ENCODE data around the gene CCNI. TPM values are rescaled to one million over a fixed set of nuclear protein-coding genes. Genes with fewer than 3 reads are reported as not detected.

Gene CCNI
- total RNA-seq, 6 experiments from 2014 or later, result 54.3 to 87.7 (median 68.6) TPM

DNA sequence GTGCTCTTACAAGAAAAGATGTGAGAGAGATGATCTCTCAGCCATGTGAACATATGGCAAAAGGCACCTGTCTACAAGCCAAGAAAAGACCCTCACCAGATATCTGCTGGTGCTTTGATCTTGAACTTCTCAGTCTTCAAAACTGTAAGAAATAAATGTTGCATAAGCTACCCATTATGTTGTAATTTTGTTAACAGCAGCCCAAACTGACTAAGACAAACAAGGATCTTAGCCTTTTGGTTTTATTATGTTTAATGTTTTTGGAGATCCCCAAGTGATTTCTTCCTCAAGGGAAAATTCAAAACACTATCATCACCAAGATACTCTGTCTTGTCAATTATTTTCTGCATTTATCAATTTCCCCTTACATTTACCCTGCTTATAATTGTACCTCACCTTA lies 21.8 kb upstream of the CCNI start:
- intact Hi-C loops (cut with DNase I), result no loop called here
- H3K27ac ChIP-seq, result no peak overlapping the region
- ATAC-seq (no peak), DNase-seq (no peak)
- TF ChIP-seq POLR2A (IDR thresholded peaks at IDR 0.05), result no peak
- TF ChIP-seq, protein P1, sequence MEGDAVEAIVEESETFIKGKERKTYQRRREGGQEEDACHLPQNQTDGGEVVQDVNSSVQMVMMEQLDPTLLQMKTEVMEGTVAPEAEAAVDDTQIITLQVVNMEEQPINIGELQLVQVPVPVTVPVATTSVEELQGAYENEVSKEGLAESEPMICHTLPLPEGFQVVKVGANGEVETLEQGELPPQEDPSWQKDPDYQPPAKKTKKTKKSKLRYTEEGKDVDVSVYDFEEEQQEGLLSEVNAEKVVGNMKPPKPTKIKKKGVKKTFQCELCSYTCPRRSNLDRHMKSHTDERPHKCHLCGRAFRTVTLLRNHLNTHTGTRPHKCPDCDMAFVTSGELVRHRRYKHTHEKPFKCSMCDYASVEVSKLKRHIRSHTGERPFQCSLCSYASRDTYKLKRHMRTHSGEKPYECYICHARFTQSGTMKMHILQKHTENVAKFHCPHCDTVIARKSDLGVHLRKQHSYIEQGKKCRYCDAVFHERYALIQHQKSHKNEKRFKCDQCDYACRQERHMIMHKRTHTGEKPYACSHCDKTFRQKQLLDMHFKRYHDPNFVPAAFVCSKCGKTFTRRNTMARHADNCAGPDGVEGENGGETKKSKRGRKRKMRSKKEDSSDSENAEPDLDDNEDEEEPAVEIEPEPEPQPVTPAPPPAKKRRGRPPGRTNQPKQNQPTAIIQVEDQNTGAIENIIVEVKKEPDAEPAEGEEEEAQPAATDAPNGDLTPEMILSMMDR (IDR thresholded peaks at IDR 0.05), result no peak
- H3K36me3 ChIP-seq, result no peaks in the 10 kb centered on the region
- H3K4me3 ChIP-seq, result no peak overlapping the region
- peaks cover 0 to 4% (median 0%) of the 10 kb centered on the region in 4 donors for H3K4me1 ChIP-seq
- H3K27me3 ChIP-seq, result no peaks in the 10 kb centered on the region
- H3K9me3 ChIP-seq, result no peaks in the 10 kb centered on the region

DNA sequence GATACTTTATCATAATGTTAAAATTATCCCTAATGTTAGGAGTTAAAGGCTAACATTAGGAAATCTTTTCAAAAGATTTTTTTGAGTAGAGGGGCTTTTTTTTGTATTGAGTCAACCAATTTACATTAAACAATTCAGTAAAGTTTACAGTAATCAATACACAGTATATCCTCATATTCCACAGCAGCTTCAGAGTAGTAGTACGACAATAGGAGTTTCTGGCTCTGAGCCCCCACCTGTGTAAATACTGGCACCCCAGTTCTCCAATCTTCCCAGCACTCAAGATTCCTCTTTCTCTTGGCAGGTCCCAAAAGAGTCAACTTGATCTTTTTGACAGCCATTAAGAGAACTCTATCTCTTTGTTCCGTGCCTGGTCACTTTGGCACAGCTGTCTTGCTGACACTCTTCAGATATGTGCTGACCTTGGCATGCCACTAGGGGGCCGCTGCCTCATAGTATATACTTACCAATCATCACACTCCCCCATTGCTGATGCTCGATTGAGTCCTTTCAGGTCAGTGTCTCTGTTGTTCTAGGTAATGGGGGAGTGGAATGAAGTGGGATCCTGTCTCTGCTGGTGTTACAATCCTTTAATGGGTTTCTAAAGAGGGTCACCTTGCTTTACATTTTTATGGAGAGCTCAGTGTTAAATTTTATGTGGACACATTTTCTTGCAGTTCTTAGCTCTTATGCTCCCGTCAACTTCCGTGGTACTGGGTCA lies 19.5 kb upstream of the CCNI start:
- H3K27ac ChIP-seq, result no peak overlapping the region
- no peaks in the 10 kb centered on the region for H3K9me3 ChIP-seq
- H3K4me1 ChIP-seq, result peaks cover 0 to 4% (median 0%) of the 10 kb centered on the region in 4 donors
- 37% methylated on average over 6 of the region's 6 CpGs for WGBS (ENCODE audit: insufficient coverage, low coverage, low lambda C conversion rate, missing lambda C conversion rate)
- H3K36me3 ChIP-seq, result no peaks in the 10 kb centered on the region
- no peak overlapping the region for H3K4me3 ChIP-seq
- ATAC-seq (peak; percentile 98 to 99 (median 98)), DNase-seq (peak; percentile 74 to 79 (median 75))
- TF ChIP-seq, protein P1 (IDR thresholded peaks at IDR 0.05), result peak; percentile 77 to 85 (median 83)
- no peak for TF ChIP-seq POLR2A (IDR thresholded peaks at IDR 0.05)
- intact Hi-C loops (cut with DNase I), result no loop called here
- H3K27me3 ChIP-seq, result no peaks in the 10 kb centered on the region

DNA sequence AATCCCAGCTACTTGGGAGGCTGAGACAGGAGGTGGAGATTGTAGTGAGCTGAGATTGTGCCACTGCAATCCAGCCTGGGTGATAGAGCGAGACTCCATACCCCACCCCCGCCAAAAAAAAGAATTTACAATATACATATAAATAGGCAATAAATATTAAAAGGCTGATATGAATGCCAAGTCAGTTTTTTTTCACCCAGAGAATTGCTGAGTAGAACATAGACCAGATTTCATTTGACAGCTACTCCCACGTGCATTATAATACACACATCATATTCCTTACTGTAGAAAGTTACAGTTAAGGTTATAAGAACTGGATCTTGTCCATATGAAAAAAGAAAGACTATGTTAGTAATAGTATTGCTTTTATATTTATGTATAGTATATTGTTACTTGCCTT lies 18.7 kb upstream of the CCNI start:
- DNase-seq (no peak), ATAC-seq (no peak)
- no peaks in the 10 kb centered on the region for H3K9me3 ChIP-seq
- TF ChIP-seq POLR2A (IDR thresholded peaks at IDR 0.05), result no peak
- intact Hi-C loops (cut with DNase I), result no loop called here
- H3K36me3 ChIP-seq, result no peaks in the 10 kb centered on the region
- H3K27me3 ChIP-seq, result no peaks in the 10 kb centered on the region
- no peak overlapping the region for H3K4me3 ChIP-seq
- H3K27ac ChIP-seq, result no peak overlapping the region
- H3K4me1 ChIP-seq, result peaks cover 0 to 4% (median 0%) of the 10 kb centered on the region in 4 donors
- 87% methylated on average over 3 of the region's 3 CpGs for WGBS (ENCODE audit: insufficient coverage, low coverage, low lambda C conversion rate, missing lambda C conversion rate)

DNA sequence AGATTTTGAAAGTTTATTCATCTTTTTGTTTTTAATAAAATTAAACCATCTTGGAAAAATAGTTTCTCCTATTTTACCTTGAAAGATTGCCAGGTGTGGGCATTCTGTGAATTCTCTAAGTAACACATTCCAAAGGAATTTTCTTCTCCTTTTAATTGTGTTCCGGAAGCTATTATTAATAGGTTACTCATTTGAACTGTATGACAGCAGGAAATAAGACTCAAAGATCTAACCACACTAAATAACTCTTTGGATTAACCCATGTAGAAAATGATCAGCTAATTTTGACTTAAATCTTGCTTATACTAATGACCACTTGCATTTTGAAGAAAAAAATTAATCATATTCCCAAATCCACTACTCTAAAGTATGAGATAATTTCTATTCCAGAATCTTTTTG lies 17.6 kb upstream of the CCNI start:
- no peak overlapping the region for H3K4me3 ChIP-seq
- H3K36me3 ChIP-seq, result no peaks in the 10 kb centered on the region
- H3K9me3 ChIP-seq, result no peaks in the 10 kb centered on the region
- intact Hi-C loops (cut with DNase I), result no loop called here
- H3K27me3 ChIP-seq, result no peaks in the 10 kb centered on the region
- 65% methylated on average over 1 of the region's 1 CpG for WGBS (ENCODE audit: insufficient coverage, low coverage, low lambda C conversion rate, missing lambda C conversion rate)
- no peak overlapping the region for H3K27ac ChIP-seq
- peaks cover 0 to 4% (median 0%) of the 10 kb centered on the region in 4 donors for H3K4me1 ChIP-seq
- TF ChIP-seq POLR2A (IDR thresholded peaks at IDR 0.05), result no peak
- TF ChIP-seq, protein P1 (IDR thresholded peaks at IDR 0.05), result no peak
- DNase-seq (no peak), ATAC-seq (no peak)

DNA sequence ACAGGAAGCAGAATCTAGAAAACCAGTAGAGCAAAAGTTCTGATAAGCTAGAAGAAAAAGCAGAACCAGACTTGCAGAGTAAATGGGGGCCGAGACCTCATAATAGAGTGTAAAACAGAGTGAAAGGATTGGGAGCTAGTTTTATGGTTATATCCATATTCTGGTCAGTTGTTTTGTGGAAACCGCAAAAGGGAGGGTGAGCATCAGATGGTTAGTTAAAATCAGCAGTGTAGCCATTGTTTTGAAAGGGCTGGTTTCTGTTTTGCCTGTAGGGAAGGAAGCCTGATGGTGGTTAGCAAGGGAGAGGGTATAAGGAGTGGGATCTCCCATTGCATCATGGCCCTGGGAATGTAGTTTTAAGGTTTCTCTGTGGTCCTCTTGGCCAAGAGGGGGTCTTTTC lies 17.2 kb upstream of the CCNI start:
- ATAC-seq, result no peak
- Histone ChIP-seq H3K4me3 (no peak overlapping the region), H3K27me3 (no peaks in the 10 kb centered on the region), H3K9me3 (no peaks in the 10 kb centered on the region), H3K4me1 (peaks cover 0 to 4% (median 0%) of the 10 kb centered on the region in 4 donors), H3K27ac (no peak overlapping the region), H3K36me3 (no peaks in the 10 kb centered on the region)
- WGBS (ENCODE audit: insufficient coverage, low coverage, low lambda C conversion rate, missing lambda C conversion rate), result 48% methylated on average over 2 of the region's 2 CpGs
- no peak for DNase-seq
- intact Hi-C loops (cut with DNase I), result no loop called here
- TF ChIP-seq POLR2A (IDR thresholded peaks at IDR 0.05), result no peak
- TF ChIP-seq, protein P1 (IDR thresholded peaks at IDR 0.05), result no peak
